ENCODE measurements around the gene SMC3. TPM values are rescaled to one million over a fixed set of nuclear protein-coding genes. Genes with fewer than 3 reads are reported as not detected.
"Not testable (repeated sequence)": the region's sequence is repeated elsewhere in the genome, so short reads cannot be mapped to it uniquely, and the experiment has no call there.

The SMC3 gene
- total RNA-seq, 1 donor from 2014 or later, result 18.3 TPM

- Histone ChIP-seq H3K27me3 (ENCODE audit: control insufficient read depth in 3 of 3, insufficient read depth in 3 of 3, low read length in 3 of 3) (no peaks in the 10 kb centered on the region), H3K4me1 (ENCODE audit: control insufficient read depth in 3 of 3, insufficient read depth in 3 of 3, low read length in 3 of 3) (peaks cover 0 to 10% (median 10%) of the 10 kb centered on the region in 3 donors), H3K9me3 (ENCODE audit: control insufficient read depth in 3 of 3, low read length in 3 of 3) (no peaks in the 10 kb centered on the region), H3K9ac (ENCODE audit: low read depth in 1 of 3, low read length in 3 of 3) (no peak overlapping the region), H3K4me3 (ENCODE audit: low read length in 3 of 3) (no peak overlapping the region), H3K36me3 (ENCODE audit: control insufficient read depth in 3 of 3, insufficient read depth in 3 of 3, low read length in 3 of 3) (peaks cover 6 to 18% (median 13%) of the 10 kb centered on the region in 3 donors), H3K27ac (ENCODE audit: low read depth, low read length) (no peak overlapping the region)
These were observed 40.6 kb downstream of the SMC3 start for GRCh38 chr10:110608087-110608486.

GRCh38 chr10:110609605-110610004 is 42.1 kb downstream of the SMC3 start:
- H3K4me1 ChIP-seq (ENCODE audit: control insufficient read depth in 3 of 3, insufficient read depth in 3 of 3, low read length in 3 of 3), result peaks cover 0 to 10% (median 10%) of the 10 kb centered on the region in 3 donors
- no peak overlapping the region for H3K27ac ChIP-seq (ENCODE audit: low read depth, low read length)
- H3K27me3 ChIP-seq (ENCODE audit: control insufficient read depth in 3 of 3, insufficient read depth in 3 of 3, low read length in 3 of 3), result no peaks in the 10 kb centered on the region
- H3K9ac ChIP-seq (ENCODE audit: low read depth in 1 of 3, low read length in 3 of 3), result peak overlapping the region in 1 of 3 donors; percentile 27
- H3K36me3 ChIP-seq (ENCODE audit: control insufficient read depth in 3 of 3, insufficient read depth in 3 of 3, low read length in 3 of 3), result peaks cover 5 to 13% (median 11%) of the 10 kb centered on the region in 3 donors
- H3K4me3 ChIP-seq (ENCODE audit: low read length in 3 of 3), result no peak overlapping the region
- H3K9me3 ChIP-seq (ENCODE audit: control insufficient read depth in 3 of 3, low read length in 3 of 3), result no peaks in the 10 kb centered on the region

GRCh38 chr10:110610308-110610774 is 42.8 kb downstream of the SMC3 start:
- Histone ChIP-seq H3K9ac (ENCODE audit: low read depth in 1 of 3, low read length in 3 of 3) (no peak overlapping the region), H3K27ac (ENCODE audit: low read depth, low read length) (no peak overlapping the region), H3K27me3 (ENCODE audit: control insufficient read depth in 3 of 3, insufficient read depth in 3 of 3, low read length in 3 of 3) (no peaks in the 10 kb centered on the region), H3K36me3 (ENCODE audit: control insufficient read depth in 3 of 3, insufficient read depth in 3 of 3, low read length in 3 of 3) (peaks cover 2 to 8% (median 4%) of the 10 kb centered on the region in 3 donors), H3K9me3 (ENCODE audit: control insufficient read depth in 3 of 3, low read length in 3 of 3) (no peaks in the 10 kb centered on the region), H3K4me3 (ENCODE audit: low read length in 3 of 3) (no peak overlapping the region), H3K4me1 (ENCODE audit: control insufficient read depth in 3 of 3, insufficient read depth in 3 of 3, low read length in 3 of 3) (peaks cover 0 to 10% (median 10%) of the 10 kb centered on the region in 3 donors)

GRCh38 chr10:110610781-110611180 is 43.3 kb downstream of the SMC3 start:
- not testable (repeated sequence) for H3K9me3 ChIP-seq (ENCODE audit: control insufficient read depth in 3 of 3, low read length in 3 of 3); H3K36me3 ChIP-seq (ENCODE audit: control insufficient read depth in 3 of 3, insufficient read depth in 3 of 3, low read length in 3 of 3); H3K27me3 ChIP-seq (ENCODE audit: control insufficient read depth in 3 of 3, insufficient read depth in 3 of 3, low read length in 3 of 3); H3K4me3 ChIP-seq (ENCODE audit: low read length in 3 of 3); H3K9ac ChIP-seq (ENCODE audit: low read depth in 1 of 3, low read length in 3 of 3); H3K27ac ChIP-seq (ENCODE audit: low read depth, low read length)
- H3K4me1 ChIP-seq (ENCODE audit: control insufficient read depth in 3 of 3, insufficient read depth in 3 of 3, low read length in 3 of 3), result peaks cover 0 to 10% (median 10%) of the 10 kb centered on the region in 3 donors

GRCh38 chr10:110612087-110612486 is 44.6 kb downstream of the SMC3 start:
- Histone ChIP-seq H3K9ac (ENCODE audit: low read depth in 1 of 3, low read length in 3 of 3) (no peak overlapping the region), H3K4me3 (ENCODE audit: low read length in 3 of 3) (no peak overlapping the region), H3K27me3 (ENCODE audit: control insufficient read depth in 3 of 3, insufficient read depth in 3 of 3, low read length in 3 of 3) (no peaks in the 10 kb centered on the region), H3K36me3 (ENCODE audit: control insufficient read depth in 3 of 3, insufficient read depth in 3 of 3, low read length in 3 of 3) (no peaks in the 10 kb centered on the region), H3K4me1 (ENCODE audit: control insufficient read depth in 3 of 3, insufficient read depth in 3 of 3, low read length in 3 of 3) (peaks cover 0 to 10% (median 10%) of the 10 kb centered on the region in 3 donors), H3K9me3 (ENCODE audit: control insufficient read depth in 3 of 3, low read length in 3 of 3) (no peaks in the 10 kb centered on the region), H3K27ac (ENCODE audit: low read depth, low read length) (no peak overlapping the region)

- Histone ChIP-seq H3K36me3 (ENCODE audit: control insufficient read depth in 3 of 3, insufficient read depth in 3 of 3, low read length in 3 of 3) (no peaks in the 10 kb centered on the region), H3K4me1 (ENCODE audit: control insufficient read depth in 3 of 3, insufficient read depth in 3 of 3, low read length in 3 of 3) (peaks cover 0 to 10% (median 10%) of the 10 kb centered on the region in 3 donors), H3K9me3 (ENCODE audit: control insufficient read depth in 3 of 3, low read length in 3 of 3) (no peaks in the 10 kb centered on the region), H3K4me3 (ENCODE audit: low read length in 3 of 3) (no peak overlapping the region), H3K27ac (ENCODE audit: low read depth, low read length) (no peak overlapping the region), H3K27me3 (ENCODE audit: control insufficient read depth in 3 of 3, insufficient read depth in 3 of 3, low read length in 3 of 3) (no peaks in the 10 kb centered on the region), H3K9ac (ENCODE audit: low read depth in 1 of 3, low read length in 3 of 3) (no peak overlapping the region)
These were observed 45.1 kb downstream of the SMC3 start for GRCh38 chr10:110612629-110613028.

- Histone ChIP-seq H3K4me1 (ENCODE audit: control insufficient read depth in 3 of 3, insufficient read depth in 3 of 3, low read length in 3 of 3) (peaks cover 0 to 10% (median 10%) of the 10 kb centered on the region in 3 donors), H3K27me3 (ENCODE audit: control insufficient read depth in 3 of 3, insufficient read depth in 3 of 3, low read length in 3 of 3) (no peaks in the 10 kb centered on the region), H3K4me3 (ENCODE audit: low read length in 3 of 3) (no peak overlapping the region), H3K9ac (ENCODE audit: low read depth in 1 of 3, low read length in 3 of 3) (no peak overlapping the region), H3K36me3 (ENCODE audit: control insufficient read depth in 3 of 3, insufficient read depth in 3 of 3, low read length in 3 of 3) (no peaks in the 10 kb centered on the region), H3K27ac (ENCODE audit: low read depth, low read length) (no peak overlapping the region), H3K9me3 (ENCODE audit: control insufficient read depth in 3 of 3, low read length in 3 of 3) (no peaks in the 10 kb centered on the region)
These were observed 46.0 kb downstream of the SMC3 start for GRCh38 chr10:110613341-110613995.

GRCh38 chr10:110613996-110614495 is 46.6 kb downstream of the SMC3 start:
- H3K27me3 ChIP-seq (ENCODE audit: control insufficient read depth in 3 of 3, insufficient read depth in 3 of 3, low read length in 3 of 3), result no peaks in the 10 kb centered on the region
- H3K4me3 ChIP-seq (ENCODE audit: low read length in 3 of 3), result no peak overlapping the region
- no peak overlapping the region for H3K9ac ChIP-seq (ENCODE audit: low read depth in 1 of 3, low read length in 3 of 3)
- no peaks in the 10 kb centered on the region for H3K9me3 ChIP-seq (ENCODE audit: control insufficient read depth in 3 of 3, low read length in 3 of 3)
- no peak overlapping the region for H3K27ac ChIP-seq (ENCODE audit: low read depth, low read length)
- no peaks in the 10 kb centered on the region for H3K36me3 ChIP-seq (ENCODE audit: control insufficient read depth in 3 of 3, insufficient read depth in 3 of 3, low read length in 3 of 3)
- H3K4me1 ChIP-seq (ENCODE audit: control insufficient read depth in 3 of 3, insufficient read depth in 3 of 3, low read length in 3 of 3), result peaks cover 0 to 10% (median 10%) of the 10 kb centered on the region in 3 donors

GRCh38 chr10:110615057-110615747 is 47.7 kb downstream of the SMC3 start:
- H3K9me3 ChIP-seq (ENCODE audit: control insufficient read depth in 3 of 3, low read length in 3 of 3), result no peaks in the 10 kb centered on the region
- H3K36me3 ChIP-seq (ENCODE audit: control insufficient read depth in 3 of 3, insufficient read depth in 3 of 3, low read length in 3 of 3), result no peaks in the 10 kb centered on the region
- no peak overlapping the region for H3K9ac ChIP-seq (ENCODE audit: low read depth in 1 of 3, low read length in 3 of 3)
- H3K4me3 ChIP-seq (ENCODE audit: low read length in 3 of 3), result no peak overlapping the region
- no peak overlapping the region for H3K27ac ChIP-seq (ENCODE audit: low read depth, low read length)
- H3K27me3 ChIP-seq (ENCODE audit: control insufficient read depth in 3 of 3, insufficient read depth in 3 of 3, low read length in 3 of 3), result no peaks in the 10 kb centered on the region
- peaks cover 0 to under 1% (median under 1%) of the 10 kb centered on the region in 3 donors for H3K4me1 ChIP-seq (ENCODE audit: control insufficient read depth in 3 of 3, insufficient read depth in 3 of 3, low read length in 3 of 3)

GRCh38 chr10:110616493-110617033 is 49.1 kb downstream of the SMC3 start:
- no peaks in the 10 kb centered on the region for H3K4me1 ChIP-seq (ENCODE audit: control insufficient read depth in 3 of 3, insufficient read depth in 3 of 3, low read length in 3 of 3)
- no peaks in the 10 kb centered on the region for H3K27me3 ChIP-seq (ENCODE audit: control insufficient read depth in 3 of 3, insufficient read depth in 3 of 3, low read length in 3 of 3)
- no peaks in the 10 kb centered on the region for H3K36me3 ChIP-seq (ENCODE audit: control insufficient read depth in 3 of 3, insufficient read depth in 3 of 3, low read length in 3 of 3)
- no peak overlapping the region for H3K9ac ChIP-seq (ENCODE audit: low read depth in 1 of 3, low read length in 3 of 3)
- no peaks in the 10 kb centered on the region for H3K9me3 ChIP-seq (ENCODE audit: control insufficient read depth in 3 of 3, low read length in 3 of 3)
- H3K27ac ChIP-seq (ENCODE audit: low read depth, low read length), result no peak overlapping the region
- no peak overlapping the region for H3K4me3 ChIP-seq (ENCODE audit: low read length in 3 of 3)

Data from skeletal muscle tissue (tissue), 4 donors.